ENCODE data around the gene CXorf58. TPM values are rescaled to one million over a fixed set of nuclear protein-coding genes. Genes with fewer than 3 reads are reported as not detected.
"Not testable (repeated sequence)": the region's sequence is repeated elsewhere in the genome, so short reads cannot be mapped to it uniquely, and the experiment has no call there.

CXorf58 gene
- total and polyA plus RNA-seq, 5 donors from 2014 or later: not detected

DNA sequence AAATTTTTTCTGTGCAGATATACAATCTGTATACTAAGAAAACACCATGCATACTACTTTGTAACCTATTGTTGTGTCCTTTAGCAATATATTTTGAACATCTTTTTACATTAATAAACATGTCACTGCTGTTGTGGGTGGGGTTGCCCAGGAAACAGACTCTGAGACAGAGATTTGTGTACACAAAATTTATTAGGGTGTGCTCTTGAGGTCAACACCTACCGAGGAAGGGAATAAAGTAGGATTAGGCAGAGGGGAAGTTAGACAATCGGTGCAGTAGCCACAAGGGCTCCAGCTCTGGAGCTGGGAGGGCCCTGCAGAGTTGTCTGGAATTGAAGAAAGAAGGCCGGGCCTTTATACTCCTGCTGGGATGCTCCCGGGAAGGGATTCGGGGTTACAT is 56.4 kb downstream of the CXorf58 start:
- Mint-ChIP-seq H3K36me3 (no peaks in the 10 kb centered on the region), H3K4me3 (no peak overlapping the region), H3K27me3 (no peaks in the 10 kb centered on the region), H3K4me1 (peaks cover 0 to 7% (median 5%) of the 10 kb centered on the region in 4 donors), H3K9me3 (no peaks in the 10 kb centered on the region), H3K27ac (no peak overlapping the region)
- H3K9me3 ChIP-seq (ENCODE audit: control insufficient read depth in 2 of 2, low read length in 2 of 2): no peaks in the 10 kb centered on the region
- no peak for ATAC-seq (ENCODE audit: low read depth in 2 of 2)
- H3K4me1 ChIP-seq (ENCODE audit: control insufficient read depth, insufficient read depth, low read length, poor library complexity, severe bottlenecking): no peaks in the 10 kb centered on the region
- DNase-seq: no peak
- H3K27me3 ChIP-seq (ENCODE audit: control insufficient read depth, insufficient read depth, low read length): no peaks in the 10 kb centered on the region
- H3K27ac ChIP-seq (ENCODE audit: insufficient read depth, low read length, poor library complexity, severe bottlenecking): no peak overlapping the region
- no peak overlapping the region for H3K4me3 ChIP-seq (ENCODE audit: low read depth, low read length)
- no peaks in the 10 kb centered on the region for H3K36me3 ChIP-seq (ENCODE audit: control insufficient read depth, insufficient read depth, low read length)

DNA sequence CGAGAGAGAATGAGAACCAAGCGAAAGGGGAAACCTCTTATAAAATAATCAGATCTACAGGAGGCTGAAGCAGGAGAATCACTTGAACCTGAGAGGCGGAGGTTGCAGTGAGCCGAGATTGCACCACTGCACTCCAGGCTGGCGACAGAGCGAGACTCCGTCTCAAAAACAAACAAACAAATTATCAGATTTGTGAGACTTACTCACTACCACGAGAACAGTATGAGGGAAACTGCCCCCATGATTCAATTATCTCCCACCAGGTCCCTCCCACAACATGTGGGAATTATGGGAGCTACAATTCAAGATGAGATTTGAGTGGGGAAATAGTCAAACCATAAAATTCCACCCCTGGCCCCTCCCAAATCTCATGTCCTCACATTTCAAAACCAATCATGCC is 57.8 kb downstream of the CXorf58 start:
- DNase-seq: not testable (repeated sequence)

DNA sequence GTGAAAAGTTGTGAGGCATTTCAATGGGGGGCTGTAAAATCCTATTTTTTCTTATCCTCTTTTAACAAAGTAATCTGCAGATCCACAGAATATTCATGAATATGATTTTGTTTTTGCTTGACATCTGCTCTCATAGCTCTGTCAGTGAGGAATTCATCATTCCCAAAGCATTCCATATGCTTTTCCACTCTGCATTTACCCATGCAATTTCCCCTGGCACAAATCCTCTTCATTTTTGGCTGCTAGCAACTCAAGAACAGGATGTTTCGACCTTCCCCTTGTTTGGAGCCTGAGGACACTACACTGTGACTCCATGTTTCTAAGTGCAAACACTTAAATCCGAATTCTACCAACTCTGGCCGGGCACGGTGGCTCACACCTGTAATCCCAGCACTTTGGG is 70.7 kb downstream of the CXorf58 start:
- Histone ChIP-seq H3K4me1 (ENCODE audit: control insufficient read depth, insufficient read depth, low read length, poor library complexity, severe bottlenecking) (no peaks in the 10 kb centered on the region), H3K36me3 (ENCODE audit: control insufficient read depth, insufficient read depth, low read length) (no peaks in the 10 kb centered on the region), H3K9me3 (ENCODE audit: control insufficient read depth in 2 of 2, low read length in 2 of 2) (no peaks in the 10 kb centered on the region), H3K4me3 (ENCODE audit: low read depth, low read length) (no peak overlapping the region), H3K27me3 (ENCODE audit: control insufficient read depth, insufficient read depth, low read length) (no peaks in the 10 kb centered on the region), H3K27ac (ENCODE audit: insufficient read depth, low read length, poor library complexity, severe bottlenecking) (no peak overlapping the region)
- Mint-ChIP-seq H3K36me3 (peaks cover 8% of the 10 kb centered on the region), H3K4me1 (no peaks in the 10 kb centered on the region), H3K4me3 (no peak overlapping the region), H3K9me3 (peaks cover 0 to 3% (median 0%) of the 10 kb centered on the region in 7 donors), H3K27ac (no peak overlapping the region), H3K27me3 (no peaks in the 10 kb centered on the region)
- no peak for DNase-seq
- no peak for ATAC-seq (ENCODE audit: low read depth in 2 of 2)

More for the DNA sequence above, 57.8 kb downstream of the CXorf58 start:
- H3K4me3 ChIP-seq (ENCODE audit: low read depth, low read length); H3K4me1 ChIP-seq (ENCODE audit: control insufficient read depth, insufficient read depth, low read length, poor library complexity, severe bottlenecking); H3K4me3 Mint-ChIP-seq; H3K9me3 ChIP-seq (ENCODE audit: control insufficient read depth in 2 of 2, low read length in 2 of 2); H3K36me3 ChIP-seq (ENCODE audit: control insufficient read depth, insufficient read depth, low read length); H3K27me3 ChIP-seq (ENCODE audit: control insufficient read depth, insufficient read depth, low read length); ATAC-seq (ENCODE audit: low read depth in 2 of 2); H3K36me3 Mint-ChIP-seq; H3K27ac ChIP-seq (ENCODE audit: insufficient read depth, low read length, poor library complexity, severe bottlenecking); H3K27ac Mint-ChIP-seq; H3K27me3 Mint-ChIP-seq; H3K9me3 Mint-ChIP-seq; H3K4me1 Mint-ChIP-seq: not testable (repeated sequence)

DNA sequence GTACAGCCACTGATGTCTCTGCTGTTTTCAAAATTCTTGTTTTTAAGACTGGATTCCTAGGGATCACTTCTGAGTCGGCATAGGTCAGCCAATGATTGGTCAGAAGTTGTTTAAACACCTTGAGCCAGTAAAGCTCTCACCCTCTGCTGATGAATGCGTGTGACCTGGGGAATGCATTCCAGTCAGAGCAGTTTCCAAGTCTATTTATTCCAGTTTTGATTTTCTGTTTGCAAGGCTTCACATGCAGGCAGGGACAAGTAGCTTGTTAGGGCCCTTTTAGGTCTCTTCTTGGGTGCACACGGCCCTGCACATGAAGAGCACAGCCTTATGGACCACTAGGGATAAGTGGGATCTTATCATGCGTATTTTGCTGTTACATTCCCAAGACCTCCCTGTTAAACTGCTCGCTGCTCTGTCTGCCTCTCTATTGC is 72.2 kb downstream of the CXorf58 start:
- Histone ChIP-seq H3K4me3 (ENCODE audit: low read depth, low read length) (no peak overlapping the region), H3K27me3 (ENCODE audit: control insufficient read depth, insufficient read depth, low read length) (no peaks in the 10 kb centered on the region), H3K4me1 (ENCODE audit: control insufficient read depth, insufficient read depth, low read length, poor library complexity, severe bottlenecking) (no peaks in the 10 kb centered on the region), H3K36me3 (ENCODE audit: control insufficient read depth, insufficient read depth, low read length) (no peaks in the 10 kb centered on the region), H3K9me3 (ENCODE audit: control insufficient read depth in 2 of 2, low read length in 2 of 2) (no peaks in the 10 kb centered on the region), H3K27ac (ENCODE audit: insufficient read depth, low read length, poor library complexity, severe bottlenecking) (no peak overlapping the region)
- no peaks in the 10 kb centered on the region for H3K27me3 Mint-ChIP-seq
- peaks cover 8% of the 10 kb centered on the region for H3K36me3 Mint-ChIP-seq
- no peak overlapping the region for H3K4me3 Mint-ChIP-seq
- peaks cover 0 to 2% (median under 1%) of the 10 kb centered on the region in 4 donors for H3K4me1 Mint-ChIP-seq
- no peak for ATAC-seq (ENCODE audit: low read depth in 2 of 2)
- DNase-seq: no peak
- peaks cover 0 to 3% (median 0%) of the 10 kb centered on the region in 7 donors for H3K9me3 Mint-ChIP-seq
- H3K27ac Mint-ChIP-seq: no peak overlapping the region

DNA sequence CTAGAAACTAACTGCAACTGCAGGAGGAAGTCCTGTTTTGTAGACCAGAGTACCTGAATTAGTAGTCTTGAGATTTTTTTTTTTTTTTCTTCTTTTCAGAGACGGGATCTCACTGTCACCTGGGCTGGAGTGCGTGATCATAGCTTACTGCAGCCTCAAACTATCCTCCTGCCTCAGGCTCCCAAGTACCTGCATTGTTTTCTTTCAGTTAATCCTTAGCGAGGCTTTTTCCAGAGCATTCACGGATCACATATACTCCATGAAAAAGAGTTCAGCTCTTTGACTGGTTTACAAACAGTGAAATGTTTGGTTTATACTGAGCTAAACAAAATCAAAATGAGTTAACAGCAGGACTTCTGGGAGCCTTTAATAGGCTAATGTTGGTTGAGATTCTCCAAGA is 73.4 kb downstream of the CXorf58 start:
- Mint-ChIP-seq H3K9me3 (peaks cover 0 to 3% (median 0%) of the 10 kb centered on the region in 7 donors), H3K27me3 (no peaks in the 10 kb centered on the region), H3K4me1 (peaks cover 0 to 7% (median under 1%) of the 10 kb centered on the region in 4 donors), H3K27ac (no peak overlapping the region), H3K36me3 (peaks cover 8% of the 10 kb centered on the region), H3K4me3 (no peak overlapping the region)
- Histone ChIP-seq H3K36me3 (ENCODE audit: control insufficient read depth, insufficient read depth, low read length) (no peaks in the 10 kb centered on the region), H3K9me3 (ENCODE audit: control insufficient read depth in 2 of 2, low read length in 2 of 2) (no peaks in the 10 kb centered on the region), H3K4me3 (ENCODE audit: low read depth, low read length) (no peak overlapping the region), H3K27me3 (ENCODE audit: control insufficient read depth, insufficient read depth, low read length) (no peaks in the 10 kb centered on the region), H3K27ac (ENCODE audit: insufficient read depth, low read length, poor library complexity, severe bottlenecking) (no peak overlapping the region), H3K4me1 (ENCODE audit: control insufficient read depth, insufficient read depth, low read length, poor library complexity, severe bottlenecking) (no peaks in the 10 kb centered on the region)
- no peak for DNase-seq
- ATAC-seq (ENCODE audit: low read depth in 2 of 2): no peak

DNA sequence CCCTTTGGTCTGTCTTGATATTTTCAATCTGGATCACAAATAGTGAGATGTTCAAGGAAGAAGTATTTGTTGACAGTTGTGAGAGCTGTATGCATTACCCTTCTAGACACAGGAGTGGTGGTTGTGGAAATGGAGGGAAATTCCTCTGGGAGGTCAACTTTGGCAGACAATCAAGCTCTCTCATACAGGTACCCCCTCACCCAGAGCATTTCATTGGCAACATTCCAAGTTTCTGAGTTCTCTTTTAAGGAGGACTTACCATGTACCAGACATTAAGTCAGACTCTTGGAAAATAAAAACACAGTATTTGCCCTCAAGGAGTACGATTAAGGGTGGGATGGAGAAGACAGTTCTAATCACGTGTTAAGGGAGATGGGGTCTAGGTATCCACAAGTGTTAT is 73.9 kb downstream of the CXorf58 start:
- H3K9me3 Mint-ChIP-seq: peaks cover 0 to 3% (median 0%) of the 10 kb centered on the region in 7 donors
- peak overlapping the region in 2 of 3 donors; percentile 38 to 80 for H3K27ac Mint-ChIP-seq
- no peaks in the 10 kb centered on the region for H3K36me3 ChIP-seq (ENCODE audit: control insufficient read depth, insufficient read depth, low read length)
- no peaks in the 10 kb centered on the region for H3K27me3 ChIP-seq (ENCODE audit: control insufficient read depth, insufficient read depth, low read length)
- H3K9me3 ChIP-seq (ENCODE audit: control insufficient read depth in 2 of 2, low read length in 2 of 2): no peaks in the 10 kb centered on the region
- H3K4me3 ChIP-seq (ENCODE audit: low read depth, low read length): no peak overlapping the region
- no peak overlapping the region for H3K4me3 Mint-ChIP-seq
- peaks cover 0 to 7% (median under 1%) of the 10 kb centered on the region in 4 donors for H3K4me1 Mint-ChIP-seq
- H3K27ac ChIP-seq (ENCODE audit: insufficient read depth, low read length, poor library complexity, severe bottlenecking): no peak overlapping the region
- H3K4me1 ChIP-seq (ENCODE audit: control insufficient read depth, insufficient read depth, low read length, poor library complexity, severe bottlenecking): no peaks in the 10 kb centered on the region
- peaks cover 8% of the 10 kb centered on the region for H3K36me3 Mint-ChIP-seq
- no peaks in the 10 kb centered on the region for H3K27me3 Mint-ChIP-seq
- ATAC-seq (ENCODE audit: low read depth in 2 of 2) (no peak), DNase-seq (no peak)

DNA sequence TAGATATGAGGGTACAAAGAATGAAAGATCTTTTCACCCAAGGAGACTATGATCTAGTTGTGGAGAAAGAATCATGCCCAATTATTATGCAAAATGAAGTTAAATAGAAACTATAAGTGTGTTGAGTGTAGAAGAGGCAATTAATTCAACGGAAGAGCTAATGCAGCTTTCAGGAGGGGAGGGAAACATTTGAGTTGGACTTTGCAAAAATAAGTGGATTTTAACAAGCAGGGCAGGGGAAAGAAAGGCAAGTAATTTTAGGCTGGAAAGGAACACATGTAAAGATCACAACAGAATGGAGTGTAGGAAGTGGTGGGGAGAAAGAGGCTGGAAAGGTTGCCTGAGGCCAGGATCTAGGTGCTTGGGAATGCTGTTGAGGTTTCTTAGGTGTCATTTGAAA is 75.1 kb downstream of the CXorf58 start:
- Histone ChIP-seq H3K36me3 (ENCODE audit: control insufficient read depth, insufficient read depth, low read length) (peaks cover 3% of the 10 kb centered on the region), H3K27ac (ENCODE audit: insufficient read depth, low read length, poor library complexity, severe bottlenecking) (no peak overlapping the region), H3K9me3 (ENCODE audit: control insufficient read depth in 2 of 2, low read length in 2 of 2) (no peaks in the 10 kb centered on the region), H3K27me3 (ENCODE audit: control insufficient read depth, insufficient read depth, low read length) (no peaks in the 10 kb centered on the region), H3K4me3 (ENCODE audit: low read depth, low read length) (no peak overlapping the region), H3K4me1 (ENCODE audit: control insufficient read depth, insufficient read depth, low read length, poor library complexity, severe bottlenecking) (no peaks in the 10 kb centered on the region)
- no peak overlapping the region for H3K4me3 Mint-ChIP-seq
- H3K9me3 Mint-ChIP-seq: peaks cover 0 to 3% (median 0%) of the 10 kb centered on the region in 7 donors
- DNase-seq (no peak), ATAC-seq (ENCODE audit: low read depth in 2 of 2) (no peak)
- H3K27ac Mint-ChIP-seq: peak overlapping the region in 1 of 3 donors; percentile 56
- H3K36me3 Mint-ChIP-seq: peaks cover 9% of the 10 kb centered on the region
- peaks cover 0 to 7% (median under 1%) of the 10 kb centered on the region in 4 donors for H3K4me1 Mint-ChIP-seq
- H3K27me3 Mint-ChIP-seq: no peaks in the 10 kb centered on the region

Measured in CD4-positive, CD25-positive, alpha-beta regulatory T cell (primary cell).